ENCODE data around the gene PLXNA3.

- TF ChIP-seq EZH2phosphoT487 (IDR thresholded peaks at IDR 0.05): no peak
- TF ChIP-seq, protein P1, sequence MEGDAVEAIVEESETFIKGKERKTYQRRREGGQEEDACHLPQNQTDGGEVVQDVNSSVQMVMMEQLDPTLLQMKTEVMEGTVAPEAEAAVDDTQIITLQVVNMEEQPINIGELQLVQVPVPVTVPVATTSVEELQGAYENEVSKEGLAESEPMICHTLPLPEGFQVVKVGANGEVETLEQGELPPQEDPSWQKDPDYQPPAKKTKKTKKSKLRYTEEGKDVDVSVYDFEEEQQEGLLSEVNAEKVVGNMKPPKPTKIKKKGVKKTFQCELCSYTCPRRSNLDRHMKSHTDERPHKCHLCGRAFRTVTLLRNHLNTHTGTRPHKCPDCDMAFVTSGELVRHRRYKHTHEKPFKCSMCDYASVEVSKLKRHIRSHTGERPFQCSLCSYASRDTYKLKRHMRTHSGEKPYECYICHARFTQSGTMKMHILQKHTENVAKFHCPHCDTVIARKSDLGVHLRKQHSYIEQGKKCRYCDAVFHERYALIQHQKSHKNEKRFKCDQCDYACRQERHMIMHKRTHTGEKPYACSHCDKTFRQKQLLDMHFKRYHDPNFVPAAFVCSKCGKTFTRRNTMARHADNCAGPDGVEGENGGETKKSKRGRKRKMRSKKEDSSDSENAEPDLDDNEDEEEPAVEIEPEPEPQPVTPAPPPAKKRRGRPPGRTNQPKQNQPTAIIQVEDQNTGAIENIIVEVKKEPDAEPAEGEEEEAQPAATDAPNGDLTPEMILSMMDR (IDR thresholded peaks at IDR 0.05): no peak
- TF ChIP-seq EZH2 (IDR thresholded peaks at IDR 0.05): no peak
These were observed 8.0 kb downstream of the PLXNA3 start for GRCh38 chrX:154466036-154466435.

Data from neural progenitor cell (in vitro differentiated cells).